ENCODE measurements around the gene TMEM237.

TMEM237 gene

DNA sequence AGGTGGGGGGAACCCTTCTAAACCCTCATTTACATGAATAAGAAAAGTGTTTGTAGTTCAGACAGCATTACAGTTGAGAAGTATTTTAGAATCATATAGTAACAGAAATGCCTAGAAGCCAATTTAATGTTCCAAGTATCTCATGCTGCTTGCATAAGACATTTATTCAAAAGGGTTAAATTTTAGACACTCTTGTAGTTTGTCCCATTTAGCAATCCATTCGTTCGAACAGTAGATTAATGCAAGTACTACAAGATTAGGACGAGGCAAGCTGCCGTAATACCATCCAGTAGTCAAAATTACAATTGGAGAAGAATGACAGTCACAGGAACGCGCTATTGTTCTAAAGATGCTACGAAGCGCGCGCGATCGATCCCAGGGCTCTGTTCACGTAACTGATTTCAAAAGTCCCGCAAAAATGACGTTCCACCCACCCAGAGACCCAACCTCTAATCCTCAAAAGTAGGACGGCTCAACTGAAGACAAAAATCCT, 1.2 kb downstream of the TMEM237 start:
- DNase-seq (ENCODE audit: low read depth in 2 of 3, low spot score in 1 of 3), result no peak

DNA sequence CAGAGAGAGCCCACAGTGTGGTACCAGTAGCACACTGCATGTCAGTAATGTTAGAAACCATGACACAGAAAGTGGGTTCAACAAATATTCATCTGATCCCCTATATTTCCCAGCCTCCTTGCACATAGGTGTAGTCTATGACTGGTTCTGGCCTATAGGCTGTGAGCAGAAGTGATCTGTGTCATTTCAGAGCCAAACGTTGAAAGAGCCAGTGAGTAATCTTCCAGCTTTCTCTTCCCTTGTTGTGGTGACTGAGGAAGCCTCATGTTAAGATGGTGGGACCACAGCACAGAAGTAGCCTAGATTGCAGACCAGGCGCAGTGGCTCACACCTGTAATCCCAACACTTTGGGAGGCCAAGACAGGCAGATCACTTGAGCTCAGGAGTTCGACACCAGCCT, 4.1 kb downstream of the TMEM237 start:
- no peak for DNase-seq (ENCODE audit: low read depth in 2 of 3, low spot score in 1 of 3)

DNA sequence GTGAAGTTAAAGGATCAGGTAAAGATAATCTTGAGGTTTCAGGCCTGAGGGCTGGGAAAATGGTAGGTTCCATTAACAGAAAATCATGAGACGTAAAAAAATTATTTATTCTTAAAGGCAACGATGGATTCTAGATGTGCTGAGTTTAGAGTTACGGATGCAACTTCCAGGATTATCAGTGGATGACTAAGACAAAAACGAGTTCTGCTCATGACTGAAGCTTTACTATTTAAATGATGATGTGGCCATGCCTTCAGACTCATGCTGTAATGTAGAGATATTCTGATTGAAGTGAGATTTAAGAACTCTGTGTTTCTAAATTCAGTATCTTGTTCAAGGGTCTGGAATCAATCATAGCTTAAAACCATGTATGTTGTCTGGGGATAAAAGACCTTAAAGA, 5.0 kb downstream of the TMEM237 start:
- no peak for DNase-seq (ENCODE audit: low read depth in 2 of 3, low spot score in 1 of 3)

DNA sequence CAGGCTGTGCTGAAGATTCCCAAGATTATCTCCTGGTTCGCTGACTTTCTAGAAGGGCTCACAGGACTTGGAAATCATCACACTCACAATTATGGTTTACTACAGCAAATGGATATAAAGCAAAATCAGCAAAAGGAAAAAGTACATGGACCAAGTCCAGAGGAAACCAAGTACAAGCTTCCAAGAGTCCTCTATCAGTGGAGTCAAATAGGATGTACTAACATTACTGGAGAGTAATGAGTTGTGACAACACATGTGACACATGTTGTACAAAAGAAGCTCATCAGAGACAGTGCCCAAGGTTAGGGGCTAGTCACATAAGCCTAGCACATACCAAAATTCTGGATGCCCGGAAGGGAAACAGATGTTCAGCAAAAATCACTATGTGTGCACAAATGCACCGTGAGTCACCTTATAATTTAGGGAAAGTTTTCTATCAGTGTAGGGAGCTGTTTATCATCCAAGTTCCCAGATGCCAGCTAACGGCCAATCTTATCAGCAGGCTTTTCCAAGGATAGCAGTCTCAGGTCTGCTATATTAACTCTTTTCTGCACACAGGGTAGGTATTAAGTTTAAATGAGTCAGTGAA, 9.5 kb downstream of the TMEM237 start:
- DNase-seq (ENCODE audit: low read depth in 2 of 3, low spot score in 1 of 3), result no peak

DNA sequence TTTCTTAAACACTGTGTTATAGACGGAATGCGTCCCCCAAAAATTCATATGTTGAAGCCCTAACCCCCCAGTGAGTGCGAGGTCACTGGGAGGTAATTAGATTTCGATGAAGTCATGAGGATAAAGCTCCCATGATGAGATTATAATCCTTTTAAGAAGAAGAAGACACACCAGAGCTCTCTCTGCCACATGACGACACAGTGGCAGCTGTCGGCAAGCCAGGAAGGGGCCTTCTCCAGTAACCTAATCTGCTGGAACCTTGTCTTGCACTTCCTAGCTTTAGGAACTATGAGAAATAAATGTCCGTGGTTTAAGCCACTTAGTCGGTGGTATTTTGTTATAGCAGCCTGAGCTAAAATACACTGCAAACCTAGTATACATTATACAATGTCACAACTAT, 12.3 kb downstream of the TMEM237 start:
- no peak for DNase-seq (ENCODE audit: low read depth in 2 of 3, low spot score in 1 of 3)

DNA sequence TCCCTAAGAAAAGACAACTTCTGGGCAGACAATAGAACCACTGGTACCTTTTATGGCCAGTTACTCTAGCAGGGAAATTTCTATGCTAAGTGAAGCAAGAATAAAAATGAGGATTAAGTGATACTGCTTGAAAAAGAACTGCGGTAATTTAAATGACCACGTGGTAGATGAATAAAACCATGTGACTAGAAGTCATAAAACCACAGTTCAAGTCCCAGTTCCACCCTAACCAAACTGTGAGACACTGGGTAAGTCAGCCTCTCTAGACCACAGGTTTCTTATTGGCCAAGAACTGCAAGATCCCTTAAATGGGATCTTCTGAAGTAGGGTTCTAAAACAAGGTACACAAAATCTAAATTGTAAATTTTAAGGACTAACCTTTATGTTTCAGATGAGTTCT, 12.7 kb downstream of the TMEM237 start:
- no peak for DNase-seq (ENCODE audit: low read depth in 2 of 3, low spot score in 1 of 3)

DNA sequence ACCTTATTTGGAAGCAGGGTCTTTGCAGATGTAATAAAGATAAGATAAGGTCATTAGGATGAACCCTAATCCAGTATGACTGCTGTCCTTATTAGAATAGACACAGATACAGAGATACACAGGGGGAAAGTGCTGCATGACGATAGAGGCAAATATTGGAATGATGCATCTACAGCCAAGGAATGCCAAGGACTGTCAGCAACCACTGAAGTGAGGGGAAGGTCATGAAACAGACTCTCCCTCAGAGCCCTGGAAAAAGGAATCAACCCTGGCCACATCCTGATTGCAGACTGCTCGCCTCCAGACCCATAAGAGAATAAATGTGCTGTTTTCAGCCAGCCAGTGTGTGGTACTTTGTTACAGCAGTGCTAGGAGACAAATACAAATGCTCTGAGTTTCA, 14.8 kb downstream of the TMEM237 start:
- no peak for DNase-seq (ENCODE audit: low read depth in 2 of 3, low spot score in 1 of 3)

DNA sequence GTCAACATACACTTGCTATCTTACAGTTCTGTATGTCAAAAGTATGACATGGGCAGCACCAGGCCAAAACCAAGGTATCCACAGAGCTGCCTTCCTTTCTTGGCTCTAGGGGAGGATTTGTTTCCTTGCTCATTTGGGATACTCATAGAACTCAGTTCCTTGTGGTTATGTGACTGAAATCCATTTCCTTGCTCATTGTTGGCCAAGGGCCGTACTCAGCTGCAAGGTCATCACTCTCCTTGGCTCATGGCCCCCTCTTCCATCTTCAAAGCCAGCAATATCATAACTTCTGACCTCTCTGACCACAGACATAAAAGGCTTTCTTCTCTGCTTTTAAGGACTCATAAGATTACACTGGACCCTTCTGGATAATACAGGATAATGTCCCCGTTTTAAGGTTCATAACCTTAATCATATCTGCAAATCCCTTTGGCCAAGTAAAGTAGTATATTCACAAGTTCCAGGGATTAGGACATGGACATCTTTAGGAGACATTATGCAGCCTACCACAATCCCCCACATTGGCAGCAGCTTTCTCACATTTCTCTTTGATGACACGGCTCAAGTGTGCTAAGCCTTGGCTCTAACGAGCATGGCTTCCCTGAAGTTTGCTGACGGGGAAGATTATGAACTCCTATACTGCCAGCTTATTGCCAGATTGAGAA, 20.9 kb downstream of the TMEM237 start:
- no peak for DNase-seq (ENCODE audit: low read depth in 2 of 3, low spot score in 1 of 3)

DNA sequence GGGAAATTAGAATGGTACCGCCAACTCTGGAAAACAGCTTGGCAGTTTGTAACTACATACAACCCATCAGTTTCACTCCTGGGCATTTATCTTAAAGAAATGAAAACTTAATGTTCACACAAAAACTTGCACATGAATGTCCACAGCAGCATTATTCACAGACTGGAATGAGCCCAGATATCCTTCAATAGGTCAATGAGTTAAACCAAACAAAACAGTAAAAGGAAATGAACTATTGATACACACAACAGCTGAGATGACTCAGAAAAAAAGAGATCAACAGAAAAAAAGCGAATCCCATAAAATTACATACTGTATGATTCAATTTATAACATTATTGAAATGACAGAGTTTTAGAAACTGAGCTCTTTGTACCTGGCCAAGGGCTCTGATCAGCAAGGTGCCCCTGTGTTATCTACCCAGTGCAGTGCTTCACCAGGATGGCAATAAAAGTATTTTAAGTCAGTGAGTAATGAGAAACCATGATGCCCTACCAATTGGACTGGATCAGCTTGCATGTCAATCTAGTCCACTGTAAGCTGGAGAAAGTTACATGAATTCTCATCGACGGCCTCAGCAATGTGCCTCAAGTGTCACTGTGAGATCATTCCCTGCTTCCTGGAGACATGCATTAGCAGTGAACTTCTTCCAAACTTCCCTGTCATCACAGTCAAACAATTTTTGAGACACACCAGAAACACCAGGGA, 21.9 kb downstream of the TMEM237 start:
- DNase-seq (ENCODE audit: low read depth in 2 of 3, low spot score in 1 of 3), result no peak

DNA sequence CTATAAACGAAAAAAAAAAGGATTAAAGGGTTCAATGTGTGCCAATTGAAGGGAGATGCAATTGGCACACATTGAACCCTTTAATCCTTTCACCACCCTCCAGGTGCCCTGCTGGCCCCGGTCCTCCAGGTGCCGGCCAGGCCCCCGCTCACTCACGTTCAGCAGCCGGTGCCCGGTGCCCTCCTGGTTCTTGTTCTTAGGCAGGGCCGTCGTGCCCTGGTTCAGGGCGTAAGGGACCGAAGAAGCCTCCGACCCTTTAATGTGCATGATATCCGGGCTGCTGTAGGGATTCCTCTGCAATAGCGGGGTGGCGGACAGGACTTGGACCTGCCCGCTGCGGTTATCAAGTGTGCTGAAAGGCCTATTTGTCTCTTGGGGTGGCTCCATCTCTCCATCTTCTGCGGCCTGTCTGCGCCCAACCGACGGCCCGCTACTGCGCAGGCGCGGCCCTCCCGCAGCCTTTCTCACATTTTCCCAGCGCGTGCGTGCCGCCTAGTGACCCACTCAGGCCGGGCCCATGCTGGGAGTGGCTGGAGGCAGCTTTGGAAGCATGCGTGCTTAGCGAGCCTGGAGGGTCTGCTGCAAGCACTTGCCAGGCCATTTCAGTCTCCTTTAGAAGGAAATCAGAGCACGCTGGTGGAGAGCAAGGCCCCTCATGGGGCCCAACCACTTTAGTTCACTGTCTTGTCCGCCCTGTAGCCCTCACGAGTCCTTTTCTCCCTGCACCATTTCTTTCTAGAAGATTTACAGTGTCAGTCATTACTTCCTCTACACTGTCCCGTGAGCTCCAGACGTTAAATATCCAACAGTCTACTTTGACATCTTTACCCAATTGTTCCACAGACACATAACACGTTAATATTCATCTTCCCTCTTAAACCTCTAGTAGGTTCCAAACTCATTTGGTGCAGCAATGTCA, 24.3 kb downstream of the TMEM237 start:
- DNase-seq (ENCODE audit: low read depth in 2 of 3, low spot score in 1 of 3), result no peak

DNA sequence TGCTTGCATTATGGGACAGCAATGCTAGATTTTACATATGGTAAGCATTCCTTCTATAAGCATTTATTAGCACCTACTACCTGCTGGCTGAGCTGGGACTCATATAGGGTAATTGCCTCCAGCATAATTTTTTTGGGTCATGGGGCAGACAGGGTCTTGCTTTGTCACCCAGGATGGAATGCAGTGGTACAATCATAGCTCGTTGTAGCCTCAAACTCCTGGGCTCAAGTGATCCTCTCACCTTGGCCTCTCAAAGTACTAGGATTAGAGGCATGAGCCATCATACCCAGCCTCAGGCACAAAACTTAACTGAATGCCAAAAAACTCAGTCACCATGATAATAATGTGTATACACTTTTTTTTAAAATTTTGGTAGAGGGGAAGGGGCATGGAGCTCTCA, 35.3 kb downstream of the TMEM237 start:
- DNase-seq (ENCODE audit: low read depth in 2 of 3, low spot score in 1 of 3), result no peak

DNA sequence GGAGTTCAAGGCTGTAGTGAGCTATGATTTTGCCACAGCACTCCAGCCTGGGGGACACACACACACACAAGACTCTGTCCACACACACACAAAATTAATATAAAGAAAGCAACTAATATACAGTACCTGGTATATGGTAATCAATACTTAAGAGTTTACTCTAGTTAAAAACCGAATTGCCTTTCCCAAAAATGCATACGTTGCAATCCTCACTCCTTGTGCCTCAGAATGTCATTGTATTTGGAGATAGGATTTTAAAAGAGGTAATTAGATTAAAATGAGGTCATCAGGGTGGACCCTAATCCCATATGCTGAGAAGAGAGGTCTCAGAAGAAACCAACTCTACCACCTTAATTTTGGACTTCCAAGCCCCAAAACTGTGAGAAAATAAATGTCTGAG, 35.7 kb downstream of the TMEM237 start:
- no peak for DNase-seq (ENCODE audit: low read depth in 2 of 3, low spot score in 1 of 3)

DNA sequence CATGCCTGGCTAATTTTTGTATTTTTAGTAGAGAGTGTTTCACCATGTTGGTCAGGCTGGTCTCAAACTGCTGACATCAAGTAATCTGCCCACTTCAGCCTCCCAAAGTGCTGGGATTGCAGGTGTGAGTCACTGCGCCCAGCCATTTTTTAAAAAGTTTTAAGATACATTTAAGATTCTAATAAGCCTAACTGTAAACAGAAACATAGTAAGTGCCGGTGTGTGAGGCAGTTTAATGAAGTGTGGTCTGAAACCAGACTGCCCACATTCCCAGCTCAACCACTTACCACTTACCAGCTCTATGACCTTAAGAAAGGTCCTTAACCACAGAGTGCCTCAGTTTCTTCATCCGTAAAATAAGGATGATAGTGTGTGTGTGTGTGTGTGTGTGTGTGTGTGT, 42.4 kb downstream of the TMEM237 start:
- DNase-seq (ENCODE audit: low read depth in 2 of 3, low spot score in 1 of 3), result no peak

DNA sequence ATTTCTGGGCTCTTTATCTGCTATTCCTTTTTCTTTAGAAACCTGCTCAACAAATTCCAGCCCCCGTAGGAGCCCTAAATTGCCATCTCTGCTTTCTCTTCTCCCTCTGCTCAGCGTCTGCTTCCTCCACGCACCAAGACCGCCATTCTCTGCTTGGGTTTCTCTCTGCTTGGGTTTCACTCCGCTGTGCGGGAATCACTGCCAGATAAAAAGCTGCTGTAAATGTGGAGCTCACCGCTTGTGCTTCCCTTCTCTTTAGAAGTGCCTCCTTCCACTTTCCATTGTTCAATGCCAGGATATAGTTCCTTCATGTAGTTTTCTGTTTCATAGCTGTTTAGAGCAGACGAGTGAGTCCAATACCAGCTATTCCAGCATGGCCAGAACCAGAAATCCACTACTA, 45.9 kb downstream of the TMEM237 start:
- DNase-seq (ENCODE audit: low read depth in 2 of 3, low spot score in 1 of 3), result no peak

DNA sequence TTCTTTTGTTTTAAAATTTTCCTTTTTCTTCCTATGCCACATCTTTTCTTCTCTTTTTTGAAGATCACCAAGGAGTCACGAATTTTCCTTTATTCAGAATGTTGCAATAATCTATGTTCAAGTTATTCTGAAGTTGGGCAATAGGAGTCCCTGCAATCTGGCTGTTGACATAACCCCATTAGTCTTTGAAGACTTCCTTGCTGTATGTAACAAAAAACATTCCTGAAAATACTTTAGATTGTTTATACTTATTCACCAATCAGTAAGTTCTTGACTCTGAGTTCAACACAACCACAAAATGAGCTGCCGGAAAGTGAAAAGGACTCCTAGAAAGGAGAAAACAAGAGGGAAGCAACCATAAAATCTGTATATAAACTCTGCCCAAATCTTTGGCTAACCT, 62.8 kb downstream of the TMEM237 start:
- DNase-seq (ENCODE audit: low read depth in 2 of 3, low spot score in 1 of 3), result no peak

DNA sequence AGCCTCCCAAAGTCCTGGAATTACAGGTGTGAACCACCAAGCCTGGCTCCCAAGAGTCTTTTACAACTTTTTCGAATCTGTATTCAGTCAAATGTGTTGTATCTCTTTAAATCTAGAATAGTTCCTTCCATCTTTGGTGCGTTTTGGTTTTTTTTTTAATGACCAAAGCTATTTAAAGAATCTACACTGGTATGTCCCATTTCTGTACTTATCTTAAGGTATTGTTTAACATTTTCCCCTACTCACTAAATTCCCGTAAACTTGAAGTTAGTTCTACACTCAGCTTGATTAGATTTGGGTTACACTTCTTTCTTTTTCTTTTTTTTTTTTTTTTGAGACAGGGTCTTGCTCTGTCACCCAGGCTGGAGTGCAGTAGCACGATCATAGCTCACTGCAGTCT, 63.8 kb downstream of the TMEM237 start:
- no peak for DNase-seq (ENCODE audit: low read depth in 2 of 3, low spot score in 1 of 3)

DNA sequence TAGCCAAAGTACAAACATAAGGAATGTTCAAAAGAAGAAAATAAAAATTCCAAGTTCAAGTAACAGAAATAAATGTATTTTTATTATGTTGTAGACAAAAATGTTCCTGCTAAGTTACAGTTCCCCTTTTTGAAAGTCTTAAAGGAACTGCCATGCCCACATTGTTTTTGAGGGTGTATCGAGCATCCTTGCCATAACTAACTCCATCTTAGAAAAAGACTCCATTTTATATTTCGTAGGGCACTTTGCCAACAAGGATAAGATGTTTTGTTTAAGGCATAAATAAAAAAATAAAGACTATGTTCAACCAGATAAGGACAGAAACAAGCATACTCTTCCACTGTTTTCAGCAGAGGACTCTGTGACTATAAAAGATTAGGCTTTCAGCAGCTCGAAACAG, 67.3 kb downstream of the TMEM237 start:
- no peak for DNase-seq (ENCODE audit: low read depth in 2 of 3, low spot score in 1 of 3)

DNA sequence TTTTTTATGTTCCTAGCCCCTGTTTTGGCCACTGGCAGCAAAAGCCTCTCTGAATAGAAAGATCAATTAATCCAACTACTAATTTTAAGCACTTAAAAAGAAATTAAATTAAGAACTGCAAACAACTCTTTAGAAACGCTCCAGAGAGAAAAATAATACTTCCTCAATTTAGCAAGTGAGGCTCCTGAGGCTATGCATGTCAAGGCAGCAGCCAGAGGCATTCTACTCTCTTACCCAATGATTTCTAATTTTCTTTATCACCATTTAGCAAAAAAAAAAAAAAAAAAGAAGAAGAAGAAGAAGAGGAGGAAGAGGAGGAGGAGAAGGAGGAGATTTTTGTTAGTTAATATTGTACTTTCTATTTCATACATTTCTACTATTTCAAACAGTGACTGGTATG, 68.5 kb downstream of the TMEM237 start:
- DNase-seq (ENCODE audit: low read depth in 2 of 3, low spot score in 1 of 3), result no peak

DNA sequence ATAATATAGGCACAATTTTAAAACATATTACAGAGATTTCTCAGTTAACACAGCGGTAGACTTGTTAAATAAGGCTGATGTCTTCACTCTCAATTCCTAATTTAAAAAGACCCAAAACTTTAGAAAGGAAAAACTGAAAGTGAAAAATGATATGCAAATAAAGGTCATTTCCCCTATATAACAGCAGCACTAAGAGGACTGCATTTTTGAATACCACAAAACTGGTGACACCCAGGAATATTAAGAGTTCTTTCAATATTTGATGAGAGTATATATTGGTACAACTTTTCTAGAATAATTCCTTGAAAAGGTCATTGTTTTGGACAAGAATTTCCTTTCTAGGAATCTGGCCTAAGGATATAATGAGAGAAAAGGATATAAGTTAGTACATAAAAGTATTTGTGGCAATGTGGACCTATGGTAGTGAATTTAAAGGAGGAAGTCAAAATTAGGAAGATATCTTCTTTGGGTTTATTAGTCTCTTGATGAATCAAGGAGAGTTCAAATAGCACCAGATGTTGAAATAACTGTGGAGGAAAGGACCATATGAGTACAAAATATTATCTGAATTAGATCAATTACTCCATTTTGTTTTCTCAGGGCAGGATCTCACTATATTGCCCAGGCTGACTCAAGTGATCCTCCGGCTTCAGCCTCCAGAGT, 70.3 kb downstream of the TMEM237 start:
- DNase-seq (ENCODE audit: low read depth in 2 of 3, low spot score in 1 of 3), result no peak
